Stimulated activated CD4-positive, alpha-beta T cell treated with anti-CD3 and anti-CD28 coated beads, Interleukin-12 subunit alpha, Interleukin-12 subunit beta, amount 100 ng/mL, for 48 hours (primary cell): Measurements from ENCODE around the gene LETM1.

Experiments
- DNase-seq, 3 donors: peaks; one replicate each; pipeline ENCODE4 v3.0.0-alpha.2; 2020; ENCODE audit warnings: low read depth in 2 of 3, low spot score in 1 of 3

LETM1 gene

DNA sequence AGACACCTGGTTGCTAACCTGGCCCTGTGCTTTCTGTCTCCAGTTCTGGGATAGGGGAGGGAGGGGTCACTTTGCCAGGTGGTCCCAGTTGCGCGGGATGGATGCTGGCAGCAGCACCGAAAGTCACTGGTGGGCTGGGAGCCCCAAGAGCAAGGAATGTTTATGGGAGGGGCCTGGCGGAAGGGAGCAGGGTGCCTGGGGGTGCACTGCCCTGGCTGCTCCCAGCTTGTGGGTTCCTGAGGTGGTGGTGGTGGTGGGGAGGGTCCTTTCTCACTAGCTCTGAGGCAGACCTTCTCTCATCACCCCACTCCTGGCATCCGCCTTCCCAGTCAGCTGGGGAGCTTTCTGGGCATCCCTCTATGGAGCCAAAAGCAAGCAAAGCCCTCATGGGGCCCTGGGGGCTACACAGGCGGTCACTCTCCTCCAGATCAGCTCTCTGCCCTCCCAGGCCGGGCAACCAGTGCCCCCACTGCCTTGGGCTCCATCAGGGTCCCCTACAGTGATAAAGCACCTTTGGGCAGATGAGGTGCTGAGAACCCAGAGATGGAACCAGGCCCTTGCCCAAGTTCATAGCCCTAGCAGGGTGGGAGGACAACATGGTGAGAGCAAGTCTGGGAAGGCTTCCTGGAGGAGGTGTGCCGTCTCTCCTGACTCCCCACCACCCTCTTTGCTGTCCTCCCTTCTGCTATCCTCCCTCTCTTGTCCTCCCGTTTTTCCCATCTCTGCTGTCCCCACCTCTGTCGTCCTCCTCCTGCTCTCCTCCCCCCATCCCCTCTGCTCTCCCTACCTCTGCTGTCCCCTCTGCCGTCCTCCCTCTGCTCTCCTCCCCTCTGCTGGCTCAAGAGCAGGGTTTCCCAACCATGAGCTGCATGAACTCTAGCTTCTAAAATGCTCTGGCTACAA lies 46.9 kb downstream of the LETM1 start:
- no peak for DNase-seq

DNA sequence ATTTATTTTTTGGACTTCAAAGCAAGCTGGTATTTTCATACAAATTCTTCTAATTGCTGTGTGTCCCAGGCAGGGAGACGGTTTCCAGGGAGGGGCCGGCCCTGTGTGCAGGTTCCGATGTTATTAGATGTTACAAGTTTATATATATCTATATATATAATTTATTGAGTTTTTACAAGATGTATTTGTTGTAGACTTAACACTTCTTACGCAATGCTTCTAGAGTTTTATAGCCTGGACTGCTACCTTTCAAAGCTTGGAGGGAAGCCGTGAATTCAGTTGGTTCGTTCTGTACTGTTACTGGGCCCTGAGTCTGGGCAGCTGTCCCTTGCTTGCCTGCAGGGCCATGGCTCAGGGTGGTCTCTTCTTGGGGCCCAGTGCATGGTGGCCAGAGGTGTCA lies 47.6 kb downstream of the LETM1 start:
- DNase-seq, result no peak

DNA sequence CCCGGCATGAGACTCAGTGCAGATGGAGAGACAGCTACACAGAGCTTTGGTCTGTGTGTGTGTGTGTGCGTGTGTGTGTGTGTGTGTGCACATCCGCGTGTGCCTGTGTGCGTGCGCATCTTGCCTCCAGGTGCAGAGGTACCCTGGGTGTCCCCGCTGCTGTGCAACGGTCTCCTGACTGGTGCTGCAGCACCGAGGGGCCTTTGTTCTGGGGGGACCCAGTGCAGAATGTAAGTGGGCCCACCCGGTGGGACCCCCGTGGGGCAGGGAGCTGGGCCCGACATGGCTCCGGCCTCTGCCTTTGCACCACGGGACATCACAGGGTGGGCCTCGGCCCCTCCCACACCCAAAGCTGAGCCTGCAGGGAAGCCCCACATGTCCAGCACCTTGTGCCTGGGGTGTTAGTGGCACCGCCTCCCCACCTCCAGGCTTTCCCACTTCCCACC lies 48.6 kb downstream of the LETM1 start:
- DNase-seq, result no peak

DNA sequence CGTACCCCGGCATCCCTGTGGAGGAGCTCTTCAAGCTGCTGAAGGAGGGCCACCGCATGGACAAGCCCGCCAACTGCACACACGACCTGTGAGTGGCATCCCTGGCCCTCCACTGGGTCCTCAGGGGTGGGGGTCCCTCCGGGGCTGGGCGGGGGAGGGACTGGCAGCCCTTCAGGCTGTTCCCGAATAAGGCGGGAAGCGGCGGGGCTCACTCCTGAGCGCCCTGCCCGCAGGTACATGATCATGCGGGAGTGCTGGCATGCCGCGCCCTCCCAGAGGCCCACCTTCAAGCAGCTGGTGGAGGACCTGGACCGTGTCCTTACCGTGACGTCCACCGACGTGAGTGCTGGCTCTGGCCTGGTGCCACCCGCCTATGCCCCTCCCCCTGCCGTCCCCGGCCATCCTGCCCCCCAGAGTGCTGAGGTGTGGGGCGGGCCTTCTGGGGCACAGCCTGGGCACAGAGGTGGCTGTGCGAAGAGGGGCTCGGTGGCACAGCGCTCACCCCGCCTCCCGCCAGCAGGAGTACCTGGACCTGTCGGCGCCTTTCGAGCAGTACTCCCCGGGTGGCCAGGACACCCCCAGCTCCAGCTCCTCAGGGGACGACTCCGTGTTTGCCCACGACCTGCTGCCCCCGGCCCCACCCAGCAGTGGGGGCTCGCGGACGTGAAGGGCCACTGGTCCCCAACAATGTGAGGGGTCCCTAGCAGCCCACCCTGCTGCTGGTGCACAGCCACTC lies 49.2 kb downstream of the LETM1 start:
- DNase-seq, result no peak

DNA sequence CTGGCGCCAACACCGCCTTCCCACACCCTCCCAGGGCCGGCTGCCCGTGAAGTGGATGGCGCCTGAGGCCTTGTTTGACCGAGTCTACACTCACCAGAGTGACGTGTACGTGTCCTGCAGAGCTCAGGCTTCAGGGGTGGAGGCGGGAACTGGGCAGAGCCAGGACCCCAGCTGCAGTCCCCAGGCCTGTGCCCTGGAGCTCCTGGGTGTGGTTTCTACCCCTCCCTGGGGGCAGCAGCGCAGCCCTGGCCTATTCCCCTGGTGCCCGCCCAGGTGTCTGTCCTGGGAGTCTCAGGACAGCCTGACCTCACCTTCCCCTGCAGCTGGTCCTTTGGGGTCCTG lies 49.8 kb downstream of the LETM1 start:
- no peak for DNase-seq

DNA sequence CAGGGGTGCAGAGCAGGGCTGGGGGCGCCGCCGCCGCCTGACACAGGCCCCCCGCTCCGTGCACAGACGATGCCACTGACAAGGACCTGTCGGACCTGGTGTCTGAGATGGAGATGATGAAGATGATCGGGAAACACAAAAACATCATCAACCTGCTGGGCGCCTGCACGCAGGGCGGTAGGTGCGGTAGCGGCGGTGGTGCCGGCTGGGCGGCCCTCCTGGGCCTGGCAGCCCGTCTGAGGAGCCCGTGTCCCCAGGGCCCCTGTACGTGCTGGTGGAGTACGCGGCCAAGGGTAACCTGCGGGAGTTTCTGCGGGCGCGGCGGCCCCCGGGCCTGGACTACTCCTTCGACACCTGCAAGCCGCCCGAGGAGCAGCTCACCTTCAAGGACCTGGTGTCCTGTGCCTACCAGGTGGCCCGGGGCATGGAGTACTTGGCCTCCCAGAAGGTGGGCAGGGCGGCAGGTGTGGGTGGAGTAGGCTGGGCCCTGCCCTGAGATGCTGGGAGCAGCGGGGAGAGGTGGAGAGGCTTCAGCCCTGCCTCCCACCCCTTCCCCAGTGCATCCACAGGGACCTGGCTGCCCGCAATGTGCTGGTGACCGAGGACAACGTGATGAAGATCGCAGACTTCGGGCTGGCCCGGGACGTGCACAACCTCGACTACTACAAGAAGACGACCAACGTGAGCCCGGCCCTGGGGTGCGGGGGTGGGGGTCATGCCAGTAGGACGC lies 50.3 kb downstream of the LETM1 start:
- DNase-seq, result no peak

DNA sequence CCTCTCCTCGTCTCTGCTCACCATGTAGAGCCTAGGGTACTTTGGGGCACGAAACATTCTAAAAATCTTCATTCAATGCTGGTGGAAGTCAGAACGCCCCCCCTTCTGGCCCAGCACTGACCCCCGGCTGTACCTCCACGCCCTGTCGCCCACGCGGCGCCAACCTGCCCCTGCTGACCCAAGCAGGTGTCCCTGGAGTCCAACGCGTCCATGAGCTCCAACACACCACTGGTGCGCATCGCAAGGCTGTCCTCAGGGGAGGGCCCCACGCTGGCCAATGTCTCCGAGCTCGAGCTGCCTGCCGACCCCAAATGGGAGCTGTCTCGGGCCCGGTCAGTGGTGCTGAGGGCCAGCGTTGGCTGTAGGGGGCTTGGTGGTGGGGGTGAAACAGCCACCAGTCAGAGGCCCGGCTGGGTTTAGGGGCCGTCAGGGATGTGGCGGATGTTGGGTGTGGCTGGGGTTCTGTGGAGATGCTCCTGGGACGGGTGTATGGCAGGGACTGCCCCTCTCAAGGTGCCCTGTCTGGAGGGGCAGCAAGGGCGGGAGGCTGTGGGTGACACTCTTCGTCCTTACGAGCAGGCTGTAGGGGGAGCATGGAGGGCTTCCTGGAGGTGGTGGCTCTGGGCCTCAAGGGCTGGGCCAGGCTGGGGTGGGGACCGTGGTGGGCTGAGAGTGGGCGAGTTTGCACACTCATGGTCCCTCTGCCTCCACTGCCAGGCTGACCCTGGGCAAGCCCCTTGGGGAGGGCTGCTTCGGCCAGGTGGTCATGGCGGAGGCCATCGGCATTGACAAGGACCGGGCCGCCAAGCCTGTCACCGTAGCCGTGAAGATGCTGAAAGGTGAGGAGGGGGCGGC lies 51.1 kb downstream of the LETM1 start:
- DNase-seq, result no peak

DNA sequence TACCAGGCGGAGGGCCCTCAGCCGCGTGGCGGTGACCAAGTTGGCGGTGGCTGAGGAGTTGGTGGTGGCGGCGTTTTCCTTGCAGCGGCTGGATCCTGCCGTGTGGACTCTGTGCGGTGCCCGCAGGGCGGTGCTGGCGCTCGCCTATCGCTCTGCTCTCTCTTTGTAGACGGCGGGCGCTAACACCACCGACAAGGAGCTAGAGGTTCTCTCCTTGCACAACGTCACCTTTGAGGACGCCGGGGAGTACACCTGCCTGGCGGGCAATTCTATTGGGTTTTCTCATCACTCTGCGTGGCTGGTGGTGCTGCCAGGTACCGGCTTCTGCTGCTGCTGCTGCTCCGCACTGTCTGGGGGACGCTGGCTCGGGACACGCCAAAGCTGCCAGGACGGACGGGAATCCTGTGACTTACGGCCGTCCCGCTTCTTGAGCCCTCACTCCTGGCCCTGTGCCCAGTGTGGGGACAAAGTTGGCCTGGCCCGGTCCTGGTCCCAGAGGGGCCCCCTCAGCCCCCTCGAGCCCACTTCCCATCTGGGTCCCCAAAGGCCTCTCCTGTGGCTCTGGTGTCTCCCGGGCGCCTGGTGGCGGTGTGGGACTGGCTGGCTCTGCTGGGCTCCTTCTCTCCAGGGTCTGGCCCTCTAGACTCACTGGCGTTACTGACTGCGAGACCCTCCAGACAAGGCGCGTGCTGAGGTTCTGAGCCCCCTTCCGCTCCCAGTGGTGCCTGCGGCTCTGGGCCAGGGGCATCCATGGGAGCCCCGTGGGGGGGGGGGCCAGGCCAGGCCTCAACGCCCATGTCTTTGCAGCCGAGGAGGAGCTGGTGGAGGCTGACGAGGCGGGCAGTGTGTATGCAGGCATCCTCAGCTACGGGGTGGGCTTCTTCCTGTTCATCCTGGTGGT lies 52.2 kb downstream of the LETM1 start:
- DNase-seq, result no peak

DNA sequence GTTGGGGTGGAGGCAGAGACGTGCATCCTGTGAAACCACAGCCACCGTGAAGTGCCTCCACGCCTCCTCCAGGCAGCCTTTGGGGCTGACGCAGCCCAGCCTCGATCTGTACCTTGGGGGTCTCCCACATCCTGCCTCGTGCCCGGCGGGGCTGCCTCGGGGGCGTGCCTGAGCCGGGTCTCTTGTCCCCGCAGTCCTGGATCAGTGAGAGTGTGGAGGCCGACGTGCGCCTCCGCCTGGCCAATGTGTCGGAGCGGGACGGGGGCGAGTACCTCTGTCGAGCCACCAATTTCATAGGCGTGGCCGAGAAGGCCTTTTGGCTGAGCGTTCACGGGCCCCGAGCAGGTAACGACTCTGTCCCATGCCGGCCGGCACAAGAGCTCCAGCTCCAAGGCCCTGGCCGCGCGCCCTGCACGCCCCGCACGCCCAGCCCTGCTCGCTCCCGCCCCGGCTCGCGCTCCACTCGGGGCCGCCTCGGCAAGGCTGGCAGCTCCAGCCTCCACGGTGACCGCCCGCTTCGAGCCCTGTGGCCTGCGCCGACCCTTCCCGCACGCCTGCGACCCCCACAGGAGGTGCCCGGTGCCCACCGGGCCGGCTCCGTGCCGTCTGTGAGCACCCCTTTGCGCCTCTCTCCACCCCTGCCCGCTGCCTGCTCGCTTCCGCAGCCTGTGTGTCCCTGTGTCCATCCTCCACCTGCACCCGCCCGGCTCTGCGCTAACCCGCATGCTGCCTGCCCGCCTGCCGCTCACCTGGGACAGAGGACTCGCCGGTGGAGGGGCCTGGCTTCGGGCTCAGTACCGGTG lies 53.0 kb downstream of the LETM1 start:
- DNase-seq, result no peak

DNA sequence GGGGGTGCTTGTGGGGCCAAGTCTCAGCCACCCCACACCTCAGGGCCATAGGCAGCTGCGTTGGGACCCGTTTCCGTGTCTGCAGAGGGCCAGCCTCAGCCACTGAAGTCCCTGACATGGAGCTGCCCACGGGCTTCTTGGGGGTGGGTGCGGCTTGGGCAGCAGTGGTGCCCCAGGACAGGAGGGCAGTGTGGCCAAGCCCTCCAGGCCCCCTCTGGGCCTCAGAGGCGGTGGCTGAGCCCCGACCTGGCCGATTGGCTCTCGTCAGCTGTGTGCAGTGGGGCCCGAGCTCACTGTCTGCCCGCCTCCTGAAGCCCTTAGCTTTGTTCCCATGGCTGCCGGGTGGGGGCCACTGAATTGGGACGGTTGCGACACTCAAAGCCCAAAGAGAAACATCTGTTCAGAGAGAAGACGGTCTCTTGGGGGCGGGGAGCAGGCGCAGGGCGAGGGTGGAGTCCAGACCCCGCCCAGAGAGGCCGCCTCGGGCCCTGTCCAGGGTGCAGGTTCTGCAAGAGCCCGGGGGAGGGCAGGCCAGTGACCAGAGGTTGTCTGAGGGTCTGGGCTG lies 53.7 kb downstream of the LETM1 start:
- no peak for DNase-seq

DNA sequence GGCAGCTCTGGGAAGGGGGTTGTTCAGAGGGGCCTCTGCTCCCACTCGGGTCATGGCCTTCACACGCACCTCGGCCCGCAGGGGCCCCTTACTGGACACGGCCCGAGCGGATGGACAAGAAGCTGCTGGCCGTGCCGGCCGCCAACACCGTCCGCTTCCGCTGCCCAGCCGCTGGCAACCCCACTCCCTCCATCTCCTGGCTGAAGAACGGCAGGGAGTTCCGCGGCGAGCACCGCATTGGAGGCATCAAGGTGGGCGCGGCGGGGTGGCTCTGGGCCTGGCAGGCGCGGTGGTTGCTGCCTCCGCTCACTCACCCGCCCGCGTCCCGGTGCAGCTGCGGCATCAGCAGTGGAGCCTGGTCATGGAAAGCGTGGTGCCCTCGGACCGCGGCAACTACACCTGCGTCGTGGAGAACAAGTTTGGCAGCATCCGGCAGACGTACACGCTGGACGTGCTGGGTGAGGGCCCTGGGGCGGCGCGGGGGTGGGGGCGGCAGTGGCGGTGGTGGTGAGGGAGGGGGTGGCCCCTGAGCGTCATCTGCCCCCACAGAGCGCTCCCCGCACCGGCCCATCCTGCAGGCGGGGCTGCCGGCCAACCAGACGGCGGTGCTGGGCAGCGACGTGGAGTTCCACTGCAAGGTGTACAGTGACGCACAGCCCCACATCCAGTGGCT lies 54.5 kb downstream of the LETM1 start:
- DNase-seq, result no peak

DNA sequence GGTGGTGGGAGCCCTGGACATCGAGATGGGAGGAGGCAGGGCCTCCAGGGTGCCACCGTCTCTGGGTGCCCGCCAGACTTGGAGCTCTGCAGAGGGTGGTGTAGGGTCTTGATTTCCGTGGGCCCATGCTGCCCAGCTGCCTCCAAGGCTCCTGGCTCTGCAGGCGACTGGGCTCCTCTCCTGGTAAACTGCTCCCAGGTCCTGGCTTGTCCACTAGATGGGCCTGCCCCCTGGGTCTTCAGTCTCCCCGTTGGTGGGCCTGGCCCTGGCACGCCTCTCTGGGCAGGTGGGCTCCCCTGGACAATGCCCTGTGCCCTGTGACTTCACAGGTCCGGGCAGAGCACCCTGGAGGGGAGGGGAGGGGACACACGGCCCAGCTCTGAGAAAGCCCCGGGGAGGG lies 55.2 kb downstream of the LETM1 start:
- DNase-seq, result no peak

DNA sequence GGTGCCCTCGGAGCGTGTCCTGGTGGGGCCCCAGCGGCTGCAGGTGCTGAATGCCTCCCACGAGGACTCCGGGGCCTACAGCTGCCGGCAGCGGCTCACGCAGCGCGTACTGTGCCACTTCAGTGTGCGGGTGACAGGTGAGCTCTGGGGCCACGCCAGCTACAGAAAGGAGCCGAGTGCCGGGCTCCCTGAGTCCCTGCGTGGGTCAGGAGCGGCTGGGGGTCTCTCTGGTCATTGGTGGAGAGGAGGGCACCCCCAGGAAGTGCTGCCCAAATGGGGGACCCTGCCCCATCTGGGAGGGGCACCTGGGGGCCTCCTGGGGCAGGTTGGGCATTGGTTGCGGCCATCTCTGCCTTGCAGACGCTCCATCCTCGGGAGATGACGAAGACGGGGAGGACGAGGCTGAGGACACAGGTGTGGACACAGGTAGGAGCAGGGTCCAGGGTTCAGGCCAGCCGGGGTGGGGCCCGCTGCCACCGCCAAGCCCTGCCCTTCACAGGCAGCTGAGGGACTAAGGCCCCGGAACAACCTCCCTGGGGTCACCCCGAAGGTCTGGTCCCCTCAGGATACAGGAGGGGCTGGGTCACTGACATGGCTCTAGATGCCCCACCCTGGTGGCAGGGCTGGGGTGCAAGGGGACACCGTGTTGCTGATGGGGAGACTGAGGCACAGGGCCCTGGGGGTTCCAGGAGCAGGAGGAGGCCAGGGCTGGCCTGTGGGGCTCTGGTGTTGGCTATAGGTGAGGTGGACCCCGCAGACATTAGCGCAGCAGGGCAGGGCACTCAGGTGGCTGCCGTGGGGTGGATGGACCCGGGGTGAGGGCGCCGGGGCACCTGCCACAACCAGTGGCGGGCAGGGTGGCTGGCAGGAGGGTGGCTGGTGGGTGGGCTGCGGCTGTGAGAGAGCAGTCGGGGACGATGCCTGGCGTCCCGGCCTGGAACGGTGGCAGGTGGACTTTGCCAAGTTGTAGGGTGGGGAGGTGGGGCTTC lies 56.3 kb downstream of the LETM1 start:
- no peak for DNase-seq

DNA sequence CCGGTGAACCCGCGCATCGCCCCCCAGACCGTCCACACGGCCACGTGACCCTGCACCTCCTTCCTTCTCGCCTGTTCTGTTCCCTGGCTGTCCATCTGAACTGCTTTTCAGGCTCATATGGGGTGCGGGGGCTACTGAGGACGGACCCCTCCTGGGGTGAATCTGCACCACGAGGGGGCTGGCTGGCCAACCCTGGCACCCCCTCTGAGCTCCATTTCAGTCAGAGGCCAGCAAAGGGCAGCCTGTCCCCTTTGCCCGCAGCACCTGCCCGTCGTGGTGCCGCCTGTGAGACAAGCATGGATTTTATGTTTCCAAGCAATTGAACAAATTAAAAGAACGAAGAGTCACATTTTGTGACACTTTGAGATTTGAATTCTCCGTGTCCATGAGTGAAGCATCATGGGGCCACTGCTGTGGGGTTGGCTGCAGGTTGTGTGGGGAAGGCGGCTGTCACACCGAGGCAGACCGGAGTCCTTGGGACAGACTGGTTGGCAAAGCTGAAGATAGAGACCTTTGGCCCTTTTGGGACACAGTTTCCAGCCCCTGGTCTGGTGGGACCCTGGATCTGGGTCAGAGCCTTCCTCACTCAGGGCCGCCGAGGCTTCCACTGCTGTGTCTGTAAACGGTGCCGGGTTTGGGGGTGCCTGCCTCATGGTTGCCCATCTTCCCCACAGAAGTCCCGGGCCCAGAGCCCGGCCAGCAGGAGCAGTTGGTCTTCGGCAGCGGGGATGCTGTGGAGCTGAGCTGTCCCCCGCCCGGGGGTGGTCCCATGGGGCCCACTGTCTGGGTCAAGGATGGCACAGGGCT lies 57.2 kb downstream of the LETM1 start:
- no peak for DNase-seq

DNA sequence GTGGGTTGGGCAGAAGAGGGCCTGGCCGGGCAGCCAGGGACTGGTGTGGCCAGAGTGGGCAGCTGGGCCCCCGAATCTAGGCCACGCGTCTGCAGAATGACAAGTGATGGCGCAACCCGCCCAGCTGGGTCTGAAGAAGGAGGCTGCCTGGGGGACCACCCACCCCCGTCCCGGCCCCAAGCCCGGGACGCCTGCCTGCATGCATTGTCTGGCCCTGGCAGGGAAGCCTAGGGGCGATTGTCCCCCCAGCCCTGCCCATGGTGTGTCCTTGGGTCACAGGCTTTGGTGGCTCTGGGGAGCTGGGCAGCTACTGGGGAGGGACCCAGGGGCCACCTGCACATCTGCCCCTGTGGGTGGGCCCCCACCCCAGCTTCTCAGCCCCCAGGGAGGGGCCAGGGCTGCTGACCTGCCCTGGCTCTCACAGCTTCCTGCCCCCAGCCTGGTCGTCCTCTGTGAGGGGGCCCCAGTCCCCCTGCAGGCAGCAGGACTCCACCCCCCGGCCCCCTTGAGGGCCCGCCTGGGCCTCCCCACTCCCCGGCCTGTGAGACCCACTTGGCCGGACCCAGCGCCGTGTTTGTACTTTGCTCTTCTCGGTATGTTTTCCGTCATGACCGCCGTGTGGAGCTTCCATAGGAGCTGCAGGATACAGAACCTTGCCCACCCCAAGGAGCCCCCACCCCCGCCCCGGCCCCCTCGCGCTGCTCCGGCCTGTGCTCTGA lies 57.9 kb downstream of the LETM1 start:
- DNase-seq, result no peak
